ENCODE data around the gene DOCK7.
"Not testable (repeated sequence)": the region's sequence is repeated elsewhere in the genome, so short reads cannot be mapped to it uniquely, and the experiment has no call there.

The DOCK7 gene

DNA sequence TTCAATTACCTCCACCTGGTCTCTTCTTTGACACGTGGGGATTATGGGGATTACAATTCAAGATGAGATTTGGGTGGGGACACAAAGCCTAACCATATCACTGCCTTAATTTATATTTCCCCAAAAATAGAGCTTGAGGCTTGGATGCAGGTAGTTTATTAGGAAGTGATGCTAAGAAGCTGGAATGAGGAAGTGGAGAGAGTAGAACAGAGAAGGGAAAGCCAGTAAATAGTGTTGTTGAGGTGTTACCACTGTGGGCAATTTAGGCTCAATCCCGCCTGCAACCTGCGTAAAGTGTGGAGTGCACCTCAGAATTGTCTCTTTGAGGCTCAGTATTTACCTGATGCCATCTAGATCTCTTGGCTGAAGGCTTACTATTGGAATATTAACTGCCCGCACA, 4.9 kb upstream of the DOCK7 start:
- DNase-seq = no peak

GRCh38 chr1:62691062-62691844, 3.1 kb upstream of the DOCK7 start:
- DNase-seq = no peak

DNA sequence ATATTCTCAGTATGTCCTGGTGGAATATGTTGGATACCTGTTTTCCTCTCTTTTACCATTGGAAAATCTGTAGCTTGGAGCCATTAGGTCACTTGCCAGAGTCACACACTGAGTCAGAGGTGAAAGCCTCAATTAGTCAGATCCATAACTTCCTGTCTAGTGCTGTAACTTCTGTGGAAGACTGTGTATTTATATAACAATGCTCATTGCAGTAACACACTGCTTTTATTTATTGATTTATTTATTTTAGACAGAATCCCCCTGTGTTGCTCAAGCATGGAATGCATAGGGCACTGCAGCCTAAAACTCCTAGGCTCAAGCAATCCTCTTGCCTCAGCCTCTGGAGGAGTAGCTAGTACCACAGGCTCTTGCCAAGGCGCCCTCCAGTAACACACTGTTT, 1.3 kb upstream of the DOCK7 start:
- no peak for DNase-seq

- no peak for DNase-seq
Measured at GRCh38 chr1:62688687-62689085, 500 bp upstream of the DOCK7 start.

DNA sequence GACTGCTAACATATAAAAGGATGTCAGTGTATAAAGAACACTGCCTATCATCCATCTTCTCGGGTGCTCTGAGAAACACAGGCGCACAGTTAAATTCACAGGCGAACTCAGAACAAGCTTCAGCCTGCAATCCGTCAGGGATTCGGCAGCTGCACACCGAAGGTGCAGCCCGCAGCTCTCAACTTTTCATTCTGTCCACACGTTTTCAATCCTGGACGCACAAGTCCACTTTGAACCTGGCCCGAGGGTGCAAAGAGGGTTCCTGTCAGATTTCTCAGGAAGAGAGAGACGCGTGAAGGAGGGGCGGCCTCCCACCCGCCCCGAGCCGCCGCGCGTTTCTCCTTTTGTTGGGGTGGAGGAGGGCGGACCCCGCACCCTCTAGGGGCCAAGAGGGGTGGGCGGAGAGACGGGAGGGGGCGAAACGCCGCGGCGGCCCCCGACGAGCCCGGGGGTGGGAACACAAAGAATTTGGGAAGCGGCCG, 724 bp downstream of the DOCK7 start:
- peak; percentile 74 for DNase-seq

DNA sequence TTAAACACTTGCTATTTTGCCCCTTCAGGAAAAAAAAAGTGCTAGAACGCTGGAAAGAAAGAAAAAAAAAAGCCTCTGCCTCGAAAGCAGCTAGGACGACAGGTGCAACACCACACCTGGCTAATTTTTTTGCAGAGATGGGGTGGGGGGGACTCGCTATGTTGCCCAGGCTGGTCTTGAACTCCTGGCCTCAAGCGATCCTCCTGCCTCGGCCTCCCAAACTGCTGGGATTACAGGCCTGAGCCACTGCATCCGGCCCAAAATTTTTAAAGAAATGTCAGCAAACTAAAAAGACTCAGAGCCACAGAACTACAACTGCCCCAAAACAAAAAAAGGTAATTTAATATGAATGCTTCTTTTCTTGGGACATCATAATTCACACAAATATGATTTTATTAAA, 1.4 kb downstream of the DOCK7 start:
- peak; percentile 38 for DNase-seq

- DNase-seq = no peak
Measured at GRCh38 chr1:62685431-62685859, 2.7 kb downstream of the DOCK7 start.

DNA sequence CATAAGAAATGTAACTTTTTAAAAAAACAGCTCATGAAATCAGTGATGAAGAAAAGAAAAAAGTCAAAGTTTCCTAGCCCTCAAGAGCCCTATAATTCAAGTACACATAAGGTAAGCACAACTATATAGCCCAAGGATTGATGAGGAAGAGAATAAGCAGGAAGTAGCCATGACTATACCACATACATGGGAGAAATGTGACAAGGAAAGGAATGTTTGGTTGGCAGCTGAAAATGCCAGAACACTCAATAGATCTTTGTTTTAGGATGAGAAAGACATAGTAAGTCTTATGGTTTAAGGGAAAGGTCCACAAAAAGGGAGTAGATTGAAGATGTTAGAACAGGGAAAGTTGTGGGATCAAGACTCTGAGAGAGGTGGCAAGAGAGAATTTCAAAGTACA, 5.7 kb downstream of the DOCK7 start:
- DNase-seq = no peak

DNA sequence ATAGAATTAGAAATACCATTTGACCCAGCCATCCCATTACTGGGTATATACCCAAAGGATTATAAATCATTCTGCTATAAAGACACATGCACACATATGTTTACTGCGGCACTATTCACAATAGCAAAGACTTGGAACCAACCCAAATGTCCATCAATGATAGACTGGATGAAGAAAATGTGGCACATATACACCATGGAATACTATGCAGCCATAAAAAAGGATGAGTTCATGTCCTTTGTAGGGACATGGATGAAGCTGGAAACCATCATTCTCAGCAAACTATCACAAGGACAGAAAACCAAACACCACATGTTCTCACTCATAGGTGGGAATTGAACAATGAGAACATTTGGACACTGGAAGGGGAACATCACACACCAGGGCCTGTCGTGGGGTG, 7.2 kb downstream of the DOCK7 start:
- DNase-seq = not testable (repeated sequence)

GRCh38 chr1:62677822-62678221, 10.4 kb downstream of the DOCK7 start:
- DNase-seq = not testable (repeated sequence)

- DNase-seq = no peak
Measured at GRCh38 chr1:62676611-62677356, 11.4 kb downstream of the DOCK7 start.

- DNase-seq = no peak
Measured at GRCh38 chr1:62673629-62674028, 14.6 kb downstream of the DOCK7 start.

- DNase-seq = no peak
Measured at GRCh38 chr1:62672029-62672428, 16.2 kb downstream of the DOCK7 start.

DNA sequence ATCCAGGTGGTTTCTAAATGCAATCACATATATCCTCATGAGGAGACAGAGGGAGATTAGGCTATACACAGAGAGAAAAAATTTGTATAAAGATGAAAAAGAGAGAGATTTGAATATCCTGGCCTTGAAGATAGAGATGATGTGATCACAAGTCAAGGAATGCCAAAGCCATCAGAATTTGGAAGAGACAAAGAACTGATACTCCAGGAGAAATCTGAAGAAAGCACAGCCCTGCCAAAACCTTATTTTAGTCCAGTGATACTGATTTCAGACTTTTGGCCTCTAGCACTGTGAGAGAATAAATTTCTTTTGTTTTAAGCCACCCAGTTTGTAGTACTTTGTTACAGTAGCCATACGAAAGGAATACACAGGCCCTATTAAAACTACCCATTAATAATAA, 33.4 kb downstream of the DOCK7 start:
- DNase-seq = no peak

GRCh38 chr1:62652387-62652786, 35.8 kb downstream of the DOCK7 start:
- no peak for DNase-seq

DNA sequence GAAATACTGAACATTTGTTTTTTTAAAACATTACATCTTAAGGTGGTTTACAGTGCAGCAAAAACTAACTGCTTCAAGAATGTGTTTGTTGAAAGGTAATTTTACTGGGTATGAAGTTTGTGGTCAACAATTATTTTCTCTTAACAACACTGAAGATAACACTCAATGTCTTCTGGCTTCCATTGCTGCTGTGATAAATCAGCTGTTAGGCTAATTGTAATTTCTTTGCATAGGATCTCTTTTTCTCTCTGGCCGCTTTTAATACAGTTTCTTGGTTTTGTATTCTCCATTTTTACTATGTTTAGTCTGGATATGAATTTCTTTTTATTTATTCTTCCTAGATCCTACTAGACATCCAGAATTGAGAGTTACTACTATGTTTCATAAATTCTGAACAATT, 44.9 kb downstream of the DOCK7 start:
- DNase-seq = no peak

DNA sequence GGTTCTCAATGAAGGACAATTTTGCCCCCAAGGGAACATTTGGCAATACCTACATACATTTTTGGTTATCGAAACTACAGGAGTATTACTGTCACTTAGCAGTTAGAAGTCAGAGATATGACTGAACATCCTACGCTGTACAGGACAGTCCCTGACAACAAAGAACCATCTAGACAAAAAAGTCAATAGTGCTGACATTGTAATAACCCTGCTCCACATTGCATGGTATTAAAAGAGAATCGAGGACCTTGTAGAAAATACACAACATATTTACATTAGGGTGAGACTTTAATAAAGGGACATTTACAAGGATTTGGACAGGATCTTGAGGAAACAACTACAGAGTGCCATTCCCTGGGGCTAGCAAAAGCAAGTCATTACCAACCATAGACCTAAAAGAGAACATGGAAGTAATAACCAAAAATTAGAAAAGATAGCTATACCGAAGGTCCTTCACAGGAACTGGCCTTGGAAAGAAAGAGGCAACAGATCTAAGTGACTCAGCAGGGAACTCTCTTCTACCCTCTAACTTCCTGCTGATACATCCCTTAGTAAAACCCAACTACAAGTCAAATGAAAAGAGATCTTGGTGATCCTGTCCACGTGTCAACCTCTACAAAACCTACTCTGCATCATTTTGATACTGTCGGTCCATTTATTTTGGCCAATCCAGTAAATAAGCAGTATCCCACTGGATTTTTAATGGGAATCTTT, 50.6 kb downstream of the DOCK7 start:
- no peak for DNase-seq

DNA sequence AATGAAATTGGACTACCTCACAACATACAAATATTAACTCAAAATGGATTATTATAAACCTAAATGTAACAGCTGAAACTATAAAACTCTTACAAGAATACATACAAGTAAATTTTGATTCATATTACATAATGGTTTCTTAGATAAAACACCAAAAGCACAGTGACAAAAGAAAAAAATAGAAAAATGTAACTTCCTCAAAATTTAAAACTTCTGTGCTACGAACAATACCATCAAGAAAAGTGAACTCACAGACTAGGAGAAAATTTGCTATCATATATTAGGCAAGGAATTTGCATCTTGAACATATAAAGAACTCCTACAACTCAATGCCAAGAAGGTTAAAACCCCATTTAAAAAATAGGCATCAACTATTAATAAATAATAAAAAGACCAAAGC, 59.7 kb downstream of the DOCK7 start:
- DNase-seq = no peak

GRCh38 chr1:62625415-62625814, 62.8 kb downstream of the DOCK7 start:
- no peak for DNase-seq

DNA sequence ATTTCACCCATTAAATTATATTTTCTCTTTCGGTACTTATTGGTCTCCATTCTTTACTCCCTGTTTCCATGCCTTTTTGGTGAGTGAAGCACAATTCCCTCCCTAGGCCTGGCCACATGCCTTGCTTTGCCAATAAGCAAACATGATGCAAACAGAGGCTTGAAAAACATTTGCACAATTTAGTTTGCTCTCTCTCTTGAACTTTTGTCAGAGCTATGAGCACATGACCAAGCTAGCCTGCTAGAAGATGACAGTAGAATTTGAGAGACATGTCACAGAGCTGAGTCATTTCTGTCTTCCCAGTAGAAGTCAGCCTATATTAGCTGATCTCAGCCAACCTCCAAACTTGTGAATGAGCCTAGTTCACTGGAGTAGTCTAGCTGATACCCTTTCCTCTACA, 66.3 kb downstream of the DOCK7 start:
- no peak for DNase-seq

GRCh38 chr1:62613890-62614289, 74.3 kb downstream of the DOCK7 start:
- no peak for DNase-seq

GRCh38 chr1:62613325-62613727, 74.9 kb downstream of the DOCK7 start:
- DNase-seq = no peak

GRCh38 chr1:62612770-62613169, 75.4 kb downstream of the DOCK7 start:
- no peak for DNase-seq

GRCh38 chr1:62610588-62610987, 77.6 kb downstream of the DOCK7 start:
- not testable (repeated sequence) for DNase-seq
